Hypothalamus (tissue), 51 donors: ENCODE measurements around the gene A2M.

ENCODE experiments used
- DNase-seq, 51 donors: peaks; one replicate each; lab custom pipeline; 2025; lab: John Stamatoyannopoulos, UW

The A2M gene

GRCh38 chr12:9123781-9124382 lies 8.2 kb upstream of the A2M start:
- no peak for DNase-seq

GRCh38 chr12:9122091-9122609 lies 6.4 kb upstream of the A2M start:
- no peak for DNase-seq

GRCh38 chr12:9120487-9121184 lies 4.9 kb upstream of the A2M start:
- no peak for DNase-seq

- peak in 11 of 51 donors; percentile 9 to 46 (median 28) for DNase-seq
Observed at GRCh38 chr12:9118158-9118557, 2.4 kb upstream of the A2M start.

GRCh38 chr12:9114946-9115345 lies 773 bp downstream of the A2M start:
- DNase-seq, result no peak

- no peak for DNase-seq
Observed at GRCh38 chr12:9113987-9114309, 1.8 kb downstream of the A2M start.

- no peak for DNase-seq
Observed at GRCh38 chr12:9113296-9113986, 2.3 kb downstream of the A2M start.

- no peak for DNase-seq
Observed at GRCh38 chr12:9112076-9112853, 3.5 kb downstream of the A2M start.

GRCh38 chr12:9111525-9111924 lies 4.2 kb downstream of the A2M start:
- DNase-seq, result no peak

GRCh38 chr12:9109737-9110491 lies 5.8 kb downstream of the A2M start:
- DNase-seq, result no peak

GRCh38 chr12:9109213-9109522 lies 6.6 kb downstream of the A2M start:
- DNase-seq, result no peak

GRCh38 chr12:9108504-9109212 lies 7.1 kb downstream of the A2M start:
- DNase-seq, result no peak

GRCh38 chr12:9107542-9107873 lies 8.2 kb downstream of the A2M start:
- DNase-seq, result no peak

GRCh38 chr12:9106610-9107541 lies 8.8 kb downstream of the A2M start:
- DNase-seq, result no peak

- no peak for DNase-seq
Observed at GRCh38 chr12:9106067-9106466, 9.7 kb downstream of the A2M start.

- no peak for DNase-seq
Observed at GRCh38 chr12:9104767-9105423, 10.8 kb downstream of the A2M start.

- no peak for DNase-seq
Observed at GRCh38 chr12:9104087-9104486, 11.6 kb downstream of the A2M start.

- no peak for DNase-seq
Observed at GRCh38 chr12:9103050-9103849, 12.5 kb downstream of the A2M start.
